Measurements from ENCODE around the gene MAS1.
"Not testable (repeated sequence)": the region's sequence is repeated elsewhere in the genome, so short reads cannot be mapped to it uniquely, and the experiment has no call there.

The MAS1 gene

GRCh38 chr6:159919011-159919511 is 28.3 kb downstream of the MAS1 start:
- no peak for DNase-seq (ENCODE audit: low spot score)

DNA sequence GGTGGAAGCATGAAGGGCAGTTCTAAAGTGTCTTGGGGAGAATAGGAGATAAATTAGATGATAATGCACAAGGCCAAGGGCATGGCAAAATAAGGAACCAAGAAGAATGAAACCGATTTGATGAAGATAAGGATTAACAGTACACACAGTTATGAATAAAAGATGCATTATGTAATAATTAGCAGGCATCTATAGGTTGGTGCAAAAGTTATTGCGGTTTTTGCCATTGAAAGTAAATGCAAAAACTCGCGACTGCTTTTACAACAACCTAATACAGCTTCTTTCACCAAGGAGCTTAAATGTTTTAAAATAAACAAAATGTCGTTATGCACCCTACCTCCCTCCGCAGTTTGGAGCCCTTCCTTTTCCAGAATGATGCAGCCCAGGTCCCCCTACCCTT is 29.0 kb downstream of the MAS1 start:
- no peak for DNase-seq (ENCODE audit: low spot score)

- not testable (repeated sequence) for DNase-seq (ENCODE audit: low spot score)
Observed at GRCh38 chr6:159924150-159924549, 33.4 kb downstream of the MAS1 start.

DNA sequence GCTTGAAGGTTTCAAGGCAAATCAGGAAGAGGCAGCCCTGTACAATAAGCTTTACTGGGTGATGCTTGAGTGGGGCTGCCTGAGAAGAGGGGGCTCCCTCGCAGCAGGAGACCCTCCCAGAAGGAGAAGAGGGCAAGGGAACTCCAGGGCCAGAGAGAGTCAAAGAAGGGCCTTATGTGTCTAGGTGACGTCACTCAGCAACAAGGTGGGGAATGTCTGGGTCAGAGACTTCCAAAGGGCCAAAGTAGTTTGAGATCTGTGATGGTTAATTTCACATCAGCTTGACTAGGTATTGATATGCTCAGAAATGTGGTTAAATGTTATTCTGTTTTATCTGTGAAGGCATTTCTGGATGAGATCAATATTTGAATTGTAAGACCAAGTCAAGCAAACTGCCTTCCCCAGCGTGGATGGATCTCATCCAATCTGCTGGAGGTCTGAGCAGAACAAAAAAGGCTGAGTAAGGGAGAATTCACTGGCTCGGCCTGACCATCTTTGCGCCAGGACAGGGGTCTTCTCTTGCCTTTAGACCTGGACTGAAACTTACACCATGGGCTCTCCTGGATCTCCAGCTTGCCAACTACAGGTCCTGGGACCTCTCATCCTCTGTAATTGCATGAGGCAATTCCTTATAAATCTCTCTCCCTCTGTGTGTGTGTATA is 35.9 kb downstream of the MAS1 start:
- DNase-seq (ENCODE audit: low spot score): no peak

- DNase-seq (ENCODE audit: low spot score): no peak
Observed at GRCh38 chr6:159929819-159930218, 39.0 kb downstream of the MAS1 start.

DNA sequence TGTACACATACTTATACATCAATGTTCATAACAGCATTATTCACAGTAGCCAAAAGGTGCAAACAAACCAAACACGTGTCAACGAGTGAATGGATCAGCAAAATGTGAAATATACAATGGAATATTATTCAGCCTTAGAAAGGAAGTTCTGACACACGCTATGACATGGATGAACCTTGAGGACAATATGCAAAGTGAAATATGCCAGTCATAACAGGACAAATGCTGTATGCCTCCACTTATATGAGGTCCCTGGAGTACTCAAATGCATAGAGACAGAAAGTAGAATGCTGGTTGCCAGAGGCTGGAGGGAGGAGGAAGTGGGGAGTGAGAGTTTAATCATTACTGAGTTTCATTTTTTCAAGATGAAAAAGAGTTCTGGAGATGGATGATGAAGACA is 40.3 kb downstream of the MAS1 start:
- no peak for DNase-seq (ENCODE audit: low spot score)

DNA sequence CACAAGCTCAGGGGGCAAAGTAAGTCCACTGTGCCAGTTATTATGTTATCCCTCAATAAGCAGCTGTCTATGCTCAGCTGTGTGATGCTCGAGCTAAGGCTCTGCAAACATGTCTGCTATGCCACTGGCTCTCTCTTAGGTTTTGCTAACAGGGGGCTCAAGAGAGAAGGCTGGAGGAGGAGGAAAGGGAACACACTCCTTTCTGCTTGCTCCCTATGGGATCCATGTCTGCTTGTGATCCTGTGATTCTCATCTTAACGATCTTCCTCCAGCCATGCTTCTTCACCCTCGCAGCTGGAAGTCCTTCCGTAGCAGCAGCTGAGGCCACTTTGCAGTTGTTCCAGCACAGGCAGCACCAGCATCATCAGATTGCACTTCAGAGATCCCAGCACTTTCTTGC is 41.1 kb downstream of the MAS1 start:
- DNase-seq (ENCODE audit: low spot score): no peak

DNA sequence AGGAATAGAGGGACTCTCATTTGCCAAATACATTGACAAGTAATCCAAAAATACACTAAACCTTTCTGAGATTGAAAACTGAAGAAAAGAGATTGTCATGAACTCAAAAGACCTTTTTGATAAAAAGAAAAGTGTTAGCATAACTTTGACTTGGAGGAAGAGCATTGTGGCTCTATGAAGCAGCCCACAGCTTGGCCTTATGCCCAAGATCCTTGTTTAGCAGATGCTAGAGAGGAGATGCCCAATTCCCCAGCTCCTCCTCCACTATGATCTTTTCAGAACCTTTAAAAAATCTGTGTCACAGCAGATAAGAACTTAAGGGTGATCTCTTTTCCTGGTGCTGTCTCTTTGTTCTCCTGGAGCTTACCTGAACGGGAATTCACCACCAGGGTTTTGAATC is 42.3 kb downstream of the MAS1 start:
- DNase-seq (ENCODE audit: low spot score): no peak

DNA sequence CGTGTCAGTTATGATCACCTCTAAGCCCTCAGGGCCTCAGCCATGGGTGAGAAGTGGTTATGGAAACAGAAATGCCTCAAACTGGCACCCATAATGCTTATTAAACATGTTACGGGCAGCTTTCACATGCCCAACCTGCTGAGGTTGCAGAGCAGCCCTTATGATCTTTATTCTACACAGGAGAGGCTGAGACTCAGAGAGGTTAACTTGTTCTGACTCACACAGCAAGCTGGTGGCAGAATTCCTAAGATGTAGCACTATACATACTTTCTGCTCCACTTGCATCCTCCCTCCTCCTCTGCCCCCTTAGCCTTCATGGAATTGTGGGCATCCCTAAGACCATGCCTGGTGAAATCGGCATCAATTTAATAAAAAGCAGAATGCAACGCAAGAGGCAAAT is 43.4 kb downstream of the MAS1 start:
- DNase-seq (ENCODE audit: low spot score): no peak

DNA sequence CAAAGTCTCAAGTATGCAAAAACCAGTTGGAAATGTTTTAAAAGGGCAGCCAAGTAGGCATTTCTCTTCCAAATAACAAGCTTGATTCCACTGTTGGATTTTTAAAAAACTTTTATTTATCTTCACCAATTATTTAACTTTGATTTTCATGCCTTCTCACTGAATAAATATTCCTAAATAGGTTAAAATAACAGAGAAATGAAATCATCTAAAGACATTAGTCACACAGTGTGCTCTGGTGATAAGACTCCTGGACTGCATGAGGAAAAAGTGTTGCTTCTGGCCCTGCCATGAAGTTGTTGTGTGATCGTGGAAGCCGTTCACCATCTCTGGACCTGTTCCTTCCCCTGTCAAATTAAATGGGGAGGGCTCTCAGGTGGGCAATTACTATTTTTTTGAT is 44.3 kb downstream of the MAS1 start:
- DNase-seq (ENCODE audit: low spot score): no peak

DNA sequence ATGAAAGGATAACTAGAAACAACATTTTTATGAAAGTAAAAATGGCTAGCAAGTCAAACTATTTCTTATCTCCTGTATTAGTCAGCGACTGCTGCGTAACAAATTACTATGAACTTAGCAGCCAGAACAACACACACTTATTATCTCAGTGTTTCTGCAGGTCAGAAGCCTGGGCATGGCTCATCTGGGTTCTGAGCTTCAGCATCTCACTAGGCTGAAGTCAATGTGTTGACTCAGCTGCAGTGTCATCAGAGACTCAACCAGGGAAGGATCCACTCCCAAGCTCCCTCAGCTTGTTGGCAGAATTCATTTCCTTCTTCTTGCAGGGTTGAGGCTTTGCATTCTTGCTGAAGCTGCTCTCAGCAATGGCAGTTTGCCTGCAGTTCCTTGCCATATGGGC is 44.8 kb downstream of the MAS1 start:
- DNase-seq (ENCODE audit: low spot score): no peak

- no peak for DNase-seq (ENCODE audit: low spot score)
Observed at GRCh38 chr6:159939591-159940016, 48.8 kb downstream of the MAS1 start.
